Measurements from ENCODE around the gene CACNA1H.
"Not testable (repeated sequence)": the region's sequence is repeated elsewhere in the genome, so short reads cannot be mapped to it uniquely, and the experiment has no call there.

CACNA1H gene

DNA sequence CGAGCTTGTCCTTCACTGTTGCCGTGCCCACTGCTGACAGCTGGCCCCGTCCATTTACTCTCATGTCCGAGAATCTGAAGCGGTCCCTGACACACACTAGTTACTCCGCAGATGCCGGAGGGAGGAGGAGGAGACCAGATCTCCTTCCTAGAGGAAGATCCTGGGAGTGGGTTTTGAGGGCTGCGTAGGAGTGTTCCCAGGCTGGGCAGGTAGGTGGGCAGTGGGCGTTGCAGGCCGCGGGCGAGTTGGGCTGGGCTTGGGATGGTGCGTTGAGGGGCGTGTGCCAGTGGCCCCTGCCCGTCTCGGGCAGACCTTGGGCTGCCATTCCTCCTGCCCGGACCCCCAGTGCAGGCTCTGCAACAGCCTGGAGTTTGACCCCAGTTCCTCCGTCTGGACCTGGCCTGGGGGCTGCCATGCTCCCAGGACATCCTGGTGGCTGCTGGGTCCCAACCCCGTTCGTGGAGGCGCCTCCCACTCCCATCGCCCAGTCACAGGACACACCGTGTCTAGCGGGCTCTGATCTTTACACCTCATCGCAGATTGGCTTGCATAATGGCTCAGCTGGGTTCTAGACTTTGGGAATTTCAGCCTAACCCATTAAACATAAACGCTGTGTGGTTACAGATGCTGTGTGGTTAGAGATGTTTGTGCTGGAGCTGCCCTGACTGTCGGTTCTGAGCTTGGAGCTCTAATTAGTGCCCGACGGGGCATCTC lies 22.8 kb downstream of the CACNA1H start:
- DNase-seq (ENCODE audit: low read depth): no peak

GRCh38 chr16:1176280-1176897 lies 23.5 kb downstream of the CACNA1H start:
- DNase-seq (ENCODE audit: low read depth): no peak

DNA sequence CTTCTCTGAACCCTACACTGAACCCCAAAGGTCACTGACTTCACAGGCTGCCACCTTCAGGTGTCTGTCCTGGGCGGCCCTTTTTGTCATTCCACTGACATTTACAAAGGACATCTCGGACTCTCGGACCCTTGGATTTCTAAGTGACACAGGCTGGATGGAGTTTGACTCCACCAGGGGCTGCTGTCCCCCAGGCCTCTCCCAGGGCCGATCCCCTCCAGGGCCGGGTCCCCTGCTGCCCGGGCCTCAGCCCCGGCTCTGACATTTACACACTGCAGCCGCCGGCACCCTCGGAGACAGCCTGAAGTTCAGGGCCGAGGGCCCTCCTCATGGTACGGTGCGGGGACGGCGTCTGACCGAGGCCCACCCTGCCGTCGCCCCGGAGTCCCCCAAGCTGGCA lies 24.1 kb downstream of the CACNA1H start:
- no peak for DNase-seq (ENCODE audit: low read depth)

DNA sequence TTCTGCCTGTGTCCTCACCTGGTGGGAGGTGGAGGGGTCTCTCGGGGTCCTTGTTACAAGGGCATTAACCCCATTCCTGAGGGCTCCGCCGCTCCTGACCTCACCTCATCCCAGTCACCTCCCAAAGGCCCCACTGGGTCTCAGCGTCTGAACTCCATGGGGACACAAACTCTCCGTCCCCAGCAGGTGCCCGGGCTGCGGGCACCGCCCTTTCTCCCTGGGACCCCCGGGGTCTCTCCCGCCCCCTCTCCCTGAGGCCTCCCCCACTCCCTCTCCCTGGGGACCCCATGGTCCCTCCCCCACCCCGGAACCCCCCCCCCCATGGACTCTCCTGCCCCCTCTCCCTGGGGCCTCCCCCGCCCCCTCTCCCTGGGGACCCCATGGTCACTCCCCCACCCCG lies 24.8 kb downstream of the CACNA1H start:
- no peak for DNase-seq (ENCODE audit: low read depth)

- DNase-seq (ENCODE audit: low read depth): no peak
These were observed 25.5 kb downstream of the CACNA1H start for GRCh38 chr16:1178295-1178910.

DNA sequence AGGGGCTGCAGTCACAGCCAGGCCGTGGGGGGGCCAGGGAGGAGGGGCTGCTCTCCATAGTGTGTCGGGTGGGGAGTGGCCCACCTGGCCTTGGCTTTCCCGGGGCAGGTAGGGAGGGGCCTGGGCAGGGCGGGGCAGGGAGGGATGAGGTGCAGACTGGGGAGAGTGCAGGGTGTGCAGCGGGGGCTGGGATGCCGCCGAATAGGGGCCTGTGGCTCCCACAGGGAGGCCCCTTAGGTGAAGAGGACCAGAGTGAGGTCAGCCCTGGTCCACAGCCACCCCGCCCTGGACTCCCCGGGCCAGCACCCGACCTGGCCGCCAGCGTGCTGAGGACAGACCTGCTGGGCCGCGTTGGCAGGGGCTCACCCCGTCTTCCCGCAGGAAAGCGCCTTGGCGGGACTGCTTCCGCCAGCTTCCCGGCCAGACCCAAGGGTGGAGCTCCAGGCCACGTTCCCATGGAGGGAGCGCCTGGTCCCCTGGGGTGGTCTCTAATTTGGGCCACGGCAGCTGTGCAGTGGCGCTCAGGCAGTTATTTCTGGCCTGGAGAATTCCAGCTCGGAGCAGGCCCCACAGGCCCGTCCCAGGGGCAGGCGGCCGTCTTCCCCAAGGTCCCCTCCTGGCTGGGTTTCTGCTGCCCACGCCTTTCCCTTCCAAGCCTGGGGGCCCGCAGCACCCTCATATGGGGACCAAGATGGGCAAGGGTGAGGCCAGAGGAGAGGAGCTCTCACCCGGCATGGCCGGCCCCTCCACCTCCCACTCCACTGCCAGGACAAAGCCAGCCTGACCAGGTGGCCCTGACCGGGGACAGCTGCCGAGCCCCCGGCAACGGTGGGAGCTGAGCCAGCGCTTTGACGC lies 27.9 kb downstream of the CACNA1H start:
- no peak for DNase-seq (ENCODE audit: low read depth)

DNA sequence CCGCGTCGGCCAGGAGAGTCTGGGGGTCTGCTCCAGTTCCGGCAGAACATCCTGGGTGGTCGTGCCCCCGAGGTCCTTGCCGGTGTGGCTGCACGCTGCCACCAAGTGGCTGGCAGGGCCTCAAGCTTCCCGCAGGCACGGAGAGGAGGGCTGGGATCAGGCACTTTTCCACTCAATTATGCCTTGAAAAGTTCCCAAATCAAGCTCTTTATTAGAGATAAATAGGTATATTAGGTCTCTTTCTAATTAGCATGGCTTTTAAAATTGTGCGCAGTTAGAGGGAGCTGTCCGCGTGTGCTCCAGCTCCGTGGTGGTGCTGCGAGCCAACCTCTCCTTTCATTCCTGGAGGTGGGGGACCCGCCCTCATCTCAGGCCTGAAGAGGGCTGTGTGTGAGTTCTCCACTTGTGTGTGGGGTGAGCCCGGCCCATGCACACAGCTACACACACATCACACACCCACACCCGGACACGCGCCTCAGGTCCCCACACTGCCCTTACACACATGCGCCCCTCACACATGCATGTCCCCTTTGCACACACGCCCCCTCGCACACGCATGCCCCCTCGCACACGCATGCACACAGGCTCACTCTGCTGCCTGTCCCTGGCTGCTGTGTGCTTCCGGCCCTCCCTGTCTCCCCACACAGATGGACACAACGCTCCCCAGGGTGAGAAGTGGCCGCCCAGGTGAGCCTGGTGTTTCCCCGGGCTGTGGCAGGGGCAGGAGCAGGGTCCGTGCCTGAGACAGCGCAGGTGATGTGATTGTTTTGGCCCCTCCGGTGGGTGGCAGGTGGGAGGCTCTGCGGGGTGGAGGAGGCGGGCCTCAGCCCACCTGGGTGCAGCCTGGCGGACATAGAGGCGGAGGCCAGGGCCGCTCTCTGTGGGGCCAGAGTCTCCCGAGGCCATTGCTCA lies 28.8 kb downstream of the CACNA1H start:
- no peak for DNase-seq (ENCODE audit: low read depth)

DNA sequence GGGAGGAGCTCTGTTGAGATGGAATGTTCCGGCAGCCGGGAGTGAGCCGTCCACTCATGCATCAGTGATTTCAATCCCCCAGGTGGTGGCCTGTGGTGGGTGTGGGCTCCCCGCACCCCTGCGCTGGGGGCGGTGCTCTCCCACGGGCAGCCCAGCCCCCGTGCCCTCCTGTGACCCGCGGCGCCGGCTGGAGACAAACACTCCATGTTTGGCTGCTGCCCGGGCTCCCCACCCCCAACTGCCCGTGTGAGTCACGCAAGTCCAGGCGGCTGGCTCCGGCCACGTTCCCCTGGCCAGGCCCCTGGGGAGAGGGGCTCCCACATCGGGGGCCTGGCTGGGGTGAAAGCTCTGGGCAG lies 29.4 kb downstream of the CACNA1H start:
- DNase-seq (ENCODE audit: low read depth): no peak

DNA sequence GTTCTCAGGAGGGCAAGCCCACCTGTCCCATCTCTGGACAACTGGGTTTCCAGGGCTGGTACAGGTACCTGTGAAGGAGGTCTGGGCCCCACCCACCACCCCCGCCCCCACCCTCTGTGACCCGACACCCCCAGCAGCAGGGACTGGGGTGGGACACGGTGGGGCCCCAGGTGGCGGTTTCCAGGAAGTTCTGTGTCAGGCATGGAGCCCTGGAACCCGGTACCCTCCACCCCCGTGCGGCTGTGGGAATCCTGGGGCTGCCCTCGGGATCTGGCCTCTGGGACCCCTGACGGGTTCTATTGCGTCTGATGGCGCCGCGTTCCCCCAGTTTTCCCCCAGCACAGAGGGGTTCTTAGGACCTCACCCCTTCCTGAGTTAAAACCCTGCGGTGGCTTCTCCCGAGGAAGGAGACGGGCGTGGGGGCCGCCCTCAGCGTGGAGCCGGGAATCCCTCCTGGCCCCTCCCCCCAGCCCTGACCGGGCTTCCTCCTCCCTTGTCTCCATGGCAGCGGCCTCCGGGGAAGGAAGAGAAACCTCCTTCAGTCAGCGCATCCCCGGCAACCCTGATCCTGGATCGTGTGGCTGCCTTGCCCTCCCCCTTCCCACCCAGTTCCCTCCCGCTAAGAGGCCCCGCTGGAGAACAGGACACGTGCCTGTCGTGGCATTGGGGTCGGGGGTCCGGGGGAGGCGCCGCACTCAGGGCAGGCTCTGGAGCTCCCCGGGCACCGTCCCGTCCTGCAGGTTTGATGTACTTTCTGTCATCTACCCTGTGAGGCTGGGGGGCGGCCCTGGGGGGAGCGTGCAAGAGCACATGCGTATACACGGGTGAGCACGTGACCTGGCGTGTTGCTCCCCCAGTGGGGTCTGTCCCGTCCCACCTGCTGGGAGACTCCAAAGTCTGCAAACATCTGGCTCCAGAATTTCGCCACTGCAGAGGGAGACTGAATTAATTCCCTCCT lies 30.3 kb downstream of the CACNA1H start:
- no peak for DNase-seq (ENCODE audit: low read depth)

GRCh38 chr16:1184156-1184868 lies 31.4 kb downstream of the CACNA1H start:
- DNase-seq (ENCODE audit: low read depth): no peak

- no peak for DNase-seq (ENCODE audit: low read depth)
These were observed 32.1 kb downstream of the CACNA1H start for GRCh38 chr16:1184980-1185379.

DNA sequence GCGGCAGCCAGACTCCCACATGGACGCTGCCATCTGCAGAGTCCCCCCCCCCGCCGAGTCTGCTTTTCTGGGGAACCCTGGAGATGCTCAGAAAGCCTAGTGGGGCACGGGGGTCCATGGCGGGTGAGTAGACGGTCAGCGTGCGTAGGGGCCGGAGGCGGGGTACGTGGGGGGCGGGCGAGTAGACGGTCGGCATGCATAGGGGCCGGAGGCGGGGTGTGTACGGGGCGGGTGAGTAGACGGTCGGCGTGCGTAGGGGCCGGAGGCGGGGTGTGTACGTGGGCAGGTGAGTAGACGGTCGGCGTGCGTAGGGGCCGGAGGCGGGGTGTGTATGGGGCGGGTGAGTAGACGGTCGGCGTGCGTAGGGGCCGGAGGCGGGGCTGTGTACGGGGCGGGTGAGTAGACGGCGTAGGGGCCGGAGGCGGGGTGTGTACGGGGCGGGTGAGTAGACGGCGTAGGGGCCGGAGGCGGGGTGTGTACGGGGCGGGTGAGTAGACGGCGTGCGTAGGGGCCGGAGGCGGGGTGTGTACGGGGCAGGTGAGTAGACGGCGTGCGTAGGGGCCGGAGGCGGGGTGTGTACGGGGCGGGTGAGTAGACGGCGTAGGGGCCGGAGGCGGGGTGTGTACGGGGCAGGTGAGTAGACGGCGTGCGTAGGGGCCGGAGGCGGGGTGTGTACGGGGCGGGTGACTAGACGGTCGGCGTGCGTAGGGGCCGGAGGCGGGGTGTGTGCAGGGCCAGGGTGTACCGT lies 32.7 kb downstream of the CACNA1H start:
- not testable (repeated sequence) for DNase-seq (ENCODE audit: low read depth)

DNA sequence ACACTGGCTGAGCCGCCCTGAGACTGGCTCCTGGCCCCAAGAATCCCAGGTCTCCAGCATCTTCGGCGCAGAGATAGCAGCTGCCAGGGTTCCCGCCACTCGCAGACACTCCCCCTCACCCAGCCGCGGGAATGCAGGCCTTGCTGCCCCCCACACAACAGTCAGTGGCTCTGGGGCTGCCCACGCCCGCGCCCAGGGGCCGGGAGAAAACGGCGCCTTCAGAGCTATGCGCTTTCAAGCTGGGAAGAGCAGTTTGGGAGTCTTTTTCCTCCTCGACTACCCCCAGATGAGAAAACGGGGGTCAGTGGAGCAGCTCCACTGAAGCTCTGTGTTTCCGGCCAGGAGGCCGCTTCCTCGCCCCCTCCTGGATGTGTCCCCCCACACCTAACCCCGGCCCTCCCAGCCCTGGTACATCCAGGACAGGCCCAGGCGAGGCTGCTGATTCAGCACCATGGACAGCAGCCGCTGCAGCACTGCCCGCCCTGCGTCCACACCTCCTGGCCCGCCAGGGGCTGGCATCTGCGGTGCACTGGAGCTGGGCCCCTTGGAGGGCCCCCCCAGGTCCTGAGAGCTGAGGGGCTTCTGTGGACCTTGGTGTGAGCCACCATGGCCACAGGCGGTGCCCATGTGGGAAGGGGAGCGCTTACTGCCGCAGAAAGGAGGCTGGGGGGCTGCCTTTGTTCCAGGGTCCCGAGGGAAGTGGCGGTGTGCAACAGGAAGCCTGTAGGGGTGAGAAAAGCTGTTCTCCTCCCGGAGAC lies 35.7 kb downstream of the CACNA1H start:
- DNase-seq (ENCODE audit: low read depth): no peak

- no peak for DNase-seq (ENCODE audit: low read depth)
These were observed 36.5 kb downstream of the CACNA1H start for GRCh38 chr16:1189455-1189854.

- not testable (repeated sequence) for DNase-seq (ENCODE audit: low read depth)
These were observed 37.9 kb downstream of the CACNA1H start for GRCh38 chr16:1190789-1191188.

GRCh38 chr16:1192384-1193073 lies 39.6 kb downstream of the CACNA1H start:
- no peak for DNase-seq (ENCODE audit: low read depth)

DNA sequence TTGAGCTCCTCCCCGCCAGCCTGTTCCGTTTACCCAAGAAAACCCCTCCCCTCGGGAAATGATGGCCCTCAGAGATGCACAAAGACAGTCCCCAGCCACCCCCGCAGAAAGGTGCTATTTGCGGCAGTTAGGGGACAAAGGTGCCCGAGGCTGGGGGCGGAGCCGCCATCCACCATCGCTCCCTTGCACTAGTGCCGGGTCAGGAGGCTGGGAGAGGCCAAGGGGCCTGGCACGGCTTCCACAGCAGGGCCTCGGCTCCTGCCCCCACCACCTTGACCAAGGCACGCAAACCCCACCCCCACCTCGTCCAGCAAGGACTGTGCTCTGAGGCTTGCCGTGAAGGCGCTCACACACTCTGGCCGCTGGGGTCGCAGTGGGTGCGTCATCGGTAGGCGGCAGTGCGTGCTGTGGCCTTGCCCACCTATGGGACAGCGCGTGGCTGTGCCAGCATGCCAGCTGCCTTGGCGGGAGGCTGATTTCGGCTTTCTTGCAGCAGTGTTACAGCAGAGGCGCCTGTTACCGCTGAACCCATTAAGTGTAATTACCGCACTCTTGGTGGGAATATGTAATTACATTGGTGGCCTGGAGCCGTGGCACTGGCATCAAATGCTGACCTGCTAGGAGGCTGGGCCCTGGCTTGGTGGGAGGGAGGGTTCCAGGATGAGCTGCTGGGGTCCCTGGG lies 40.4 kb downstream of the CACNA1H start:
- DNase-seq (ENCODE audit: low read depth): no peak

All from stimulated activated CD8-positive, alpha-beta memory T cell treated with anti-CD3 and anti-CD28 coated beads, Interleukin-15, amount 100 ng/mL, for 1 hour (primary cell).